Thoracic aorta (tissue), 2 donors: ENCODE data around the gene ZNF486. TPM values are rescaled to one million over a fixed set of nuclear protein-coding genes. Genes with fewer than 3 reads are reported as not detected.

ENCODE experiments used
- total RNA-seq, 2 donors: library from RNA; depleted of rRNA; stranded (reverse); fragments of >200 nt; gene quantifications; one replicate each; pipeline versions ENCODE4 v1.1.0 to v1.2.3, GENCODE V29; 2016

Gene ZNF486
- total RNA-seq, 2 donors from 2014 or later = 1.4 to 2.3 TPM

Other genes with a start within 250 kb of the ZNF486 start
- gene ZNF682, start 127.7 kb upstream of the ZNF486 start, total RNA-seq = 1 to 10 TPM in 1 of 2 donors, under 1 TPM in 1; 0.54 to 2.3 TPM
- 10 to 100 TPM in 1 of 2 donors, 1 to 10 TPM in 1; 2.4 to 12.7 TPM for gene ZNF90, start 89.2 kb upstream of the ZNF486 start, total RNA-seq